HG02852 (cell line): Measurements from ENCODE around the gene EPHA3.

ENCODE experiments used
- ATAC-seq: cut with Tn5 transposase; IDR thresholded peaks from one replicate; pipeline ENCODE4 v1.9.1; 2021; ENCODE audit warnings: mild to moderate bottlenecking, moderate library complexity; ENCODE audit not compliant: unreplicated experiment

The EPHA3 gene

DNA sequence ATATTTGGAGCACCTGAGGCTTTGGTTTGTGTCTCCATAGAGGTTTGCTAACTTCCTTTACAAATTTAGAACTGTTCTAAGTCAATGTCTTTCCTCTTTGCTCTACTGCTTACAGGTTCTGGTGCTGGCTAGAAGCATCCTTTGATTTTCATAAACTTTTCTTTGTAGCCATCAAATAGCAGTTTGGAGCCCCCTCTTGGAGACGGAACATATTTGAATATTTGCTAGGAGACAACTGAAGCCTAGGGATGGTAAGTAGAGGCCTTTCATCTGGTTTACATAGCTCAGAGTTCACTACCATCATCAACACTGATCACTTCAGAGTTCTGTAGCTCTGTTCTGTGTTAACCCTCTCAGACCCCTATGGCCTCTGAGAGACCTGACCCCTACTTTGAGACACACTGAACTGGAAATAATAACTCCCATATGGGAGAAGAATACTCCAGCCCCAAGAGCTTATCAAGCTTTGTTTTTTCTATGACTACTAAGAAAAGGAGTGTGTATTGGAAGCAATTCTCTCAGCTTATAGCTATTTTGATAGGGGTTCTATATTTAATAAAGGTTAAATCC lies 420.4 kb downstream of the EPHA3 start:
- ATAC-seq: no peak
